IMR-90 (cell line): ENCODE results near the gene VEPH1. TPM values are rescaled to one million over a fixed set of nuclear protein-coding genes. Genes with fewer than 3 reads are reported as not detected.

ENCODE experiments used
- ATAC-seq: fragments of 200-7000 bp; cut with Tn5 transposase; 2 replicates; pipeline ENCODE4 v1.9.1; 2020; ENCODE audit warnings: low read depth, mild to moderate bottlenecking, moderate library complexity
- BruUV-seq: library from RNA; stranded (reverse); fragments of 400-500 nt; replicated peaks from 2 replicates; lab custom pipeline; 2021; lab: Mats Ljungman, UMichigan
- CTCF ChIA-PET: fragments of 300-600 bp; formaldehyde crosslinking; extraction: SDS; loops from one replicate; lab custom pipeline; 2021; ENCODE audit warnings: antibody characterized with exemption; lab: Yijun Ruan, JAX
- POLR2A ChIA-PET: fragments of 300-600 bp; sonication (Branson Sonifier 250); formaldehyde crosslinking; loops from one replicate; lab custom pipeline; 2022; ENCODE audit warnings: antibody characterized with exemption; ENCODE audit not compliant: unreplicated experiment; lab: Charles Lee
- DNase-seq: peaks from one replicate; pipeline ENCODE4 v3.0.0; 2013
- H2AFZ ChIP-seq: replicated peaks from 2 replicates; pipeline ENCODE3; 2013; ENCODE audit warnings: low read length, mild to moderate bottlenecking; ENCODE audit not compliant: poor library complexity
- H2AK5ac ChIP-seq: 2 replicates; pipeline ENCODE4 v1.6.1; 2013; ENCODE audit warnings: low read depth, low read length, inconsistent platforms
- H2AK9ac ChIP-seq: replicated peaks from 2 replicates; pipeline ENCODE3; 2013; ENCODE audit warnings: mild to moderate bottlenecking, low read depth, low read length, moderate library complexity; ENCODE audit not compliant: poor library complexity
- H2BK120ac ChIP-seq: 2 replicates; pipeline ENCODE4 v1.6.1; 2013; ENCODE audit warnings: low read depth, low read length, inconsistent platforms
- H2BK15ac ChIP-seq: 3 replicates; pipeline ENCODE4 v1.6.1; 2013; ENCODE audit warnings: low read depth, low read length, inconsistent platforms
- H2BK20ac ChIP-seq: 2 replicates; pipeline ENCODE4 v1.6.1; 2013; ENCODE audit warnings: low read depth, mild to moderate bottlenecking, inconsistent platforms, low read length, moderate library complexity
- H2BK5ac ChIP-seq: 2 replicates; pipeline ENCODE4 v1.6.1; 2013; ENCODE audit warnings: mild to moderate bottlenecking, low read depth, low read length, inconsistent platforms; ENCODE audit not compliant: poor library complexity, severe bottlenecking
- H3K14ac ChIP-seq: replicated peaks from 2 replicates; pipeline ENCODE4 v1.6.1; 2013; ENCODE audit warnings: low read depth, low read length, inconsistent platforms
- H3K18ac ChIP-seq: 2 replicates; pipeline ENCODE4 v1.6.1; 2013; ENCODE audit warnings: low read depth, low read length, control low read depth
- H3K23ac ChIP-seq: 2 replicates; pipeline ENCODE4 v1.6.1; 2013; ENCODE audit warnings: low read depth, low read length, inconsistent platforms
- H3K27ac ChIP-seq: 2 replicates; pipeline ENCODE4 v1.5.1; 2013; ENCODE audit warnings: mild to moderate bottlenecking, control low read depth, low read length; ENCODE audit not compliant: insufficient read depth
- H3K27me3 ChIP-seq: 2 replicates; pipeline ENCODE4 v1.6.1; 2013; ENCODE audit warnings: low read length; ENCODE audit not compliant: control insufficient read depth, insufficient read depth
- H3K36me3 ChIP-seq: 2 replicates; pipeline ENCODE4 v1.6.1; 2013; ENCODE audit warnings: low read length, mixed read lengths; ENCODE audit not compliant: control insufficient read depth, insufficient read depth
- H3K4ac ChIP-seq: 2 replicates; pipeline ENCODE4 v1.6.1; 2013; ENCODE audit warnings: low read depth, low read length, inconsistent platforms
- H3K4me1 ChIP-seq: 2 replicates; pipeline ENCODE4 v1.6.1; 2013; ENCODE audit warnings: low read length, mixed read lengths; ENCODE audit not compliant: control insufficient read depth, insufficient read depth
- H3K4me2 ChIP-seq: 2 replicates; pipeline ENCODE4 v1.6.1; 2013; ENCODE audit warnings: low read depth, mild to moderate bottlenecking, control low read depth, low read length, moderate library complexity
- H3K4me3 ChIP-seq: 2 replicates; pipeline ENCODE4 v1.5.1; 2013; ENCODE audit warnings: low read depth, mild to moderate bottlenecking, control low read depth, low read length, moderate library complexity; ENCODE audit not compliant: insufficient read depth
- H3K56ac ChIP-seq: 2 replicates; pipeline ENCODE4 v1.6.1; 2013; ENCODE audit warnings: low read length, inconsistent platforms; ENCODE audit not compliant: insufficient read depth; ENCODE audit errors: extremely low read depth
- H3K79me1 ChIP-seq, 2 experiments: 2 replicates each; pipeline ENCODE4 v1.6.1; 2013; ENCODE audit warnings: low read length in 2 of 2, inconsistent platforms in 1 of 2, low read depth in 1 of 2
- H3K9ac ChIP-seq: 2 replicates; pipeline ENCODE4 v1.6.1; 2013; ENCODE audit warnings: low read depth, low read length, control low read depth
- H3K9me1 ChIP-seq: 2 replicates; pipeline ENCODE4 v1.6.1; 2013; ENCODE audit warnings: low read length, inconsistent platforms; ENCODE audit not compliant: insufficient read depth
- H3K9me3 ChIP-seq: 2 replicates; pipeline ENCODE4 v1.6.1; 2013; ENCODE audit warnings: low read length; ENCODE audit not compliant: control insufficient read depth, insufficient read depth
- H4K20me1 ChIP-seq: 2 replicates; pipeline ENCODE4 v1.6.1; 2013; ENCODE audit warnings: low read length, inconsistent platforms; ENCODE audit not compliant: insufficient read depth
- H4K5ac ChIP-seq: 2 replicates; pipeline ENCODE4 v1.6.1; 2013; ENCODE audit warnings: mild to moderate bottlenecking, low read depth, low read length, control low read depth
- H4K8ac ChIP-seq, 2 experiments: 2 replicates each; pipeline ENCODE4 v1.6.1; 2013; ENCODE audit warnings: low read depth in 2 of 2, low read length in 2 of 2, control low read depth in 1 of 2, inconsistent platforms in 1 of 2
- H4K91ac ChIP-seq: 2 replicates; pipeline ENCODE4 v1.6.1; 2013; ENCODE audit warnings: low read depth, low read length, inconsistent platforms; ENCODE audit not compliant: insufficient read depth
- BHLHE40 ChIP-seq: fragments of 150-350 bp; IDR thresholded peaks from 2 replicates; pipeline ENCODE4 v1.6.1; 2016; ENCODE audit warnings: mild to moderate bottlenecking, low read depth, low read length
- CEBPB ChIP-seq: IDR thresholded peaks from 2 replicates; pipeline ENCODE4 v1.6.1; 2012; ENCODE audit warnings: low read depth, low read length, improper control_type of control experiment
- CHD1 ChIP-seq: IDR thresholded peaks from 2 replicates; pipeline ENCODE4 v1.6.1; 2012; ENCODE audit warnings: low read depth, low read length, improper control_type of control experiment
- ELK1 ChIP-seq: fragments of 150-350 bp; IDR thresholded peaks from 2 replicates; pipeline ENCODE4 v1.6.1; 2016; ENCODE audit warnings: low read depth, mild to moderate bottlenecking, low read length, moderate library complexity, borderline replicate concordance
- FOS ChIP-seq: fragments of 150-350 bp; IDR thresholded peaks from 2 replicates; pipeline ENCODE4 v1.6.1; 2016; ENCODE audit warnings: low read depth, low read length
- MAFK ChIP-seq: IDR thresholded peaks from 2 replicates; pipeline ENCODE4 v1.6.1; 2012; ENCODE audit warnings: low read depth, low read length, improper control_type of control experiment
- NFE2L2 ChIP-seq: fragments of 150-350 bp; IDR thresholded peaks from 2 replicates; pipeline ENCODE4 v1.6.1; 2016; ENCODE audit warnings: low read depth, mild to moderate bottlenecking, low read length
- SMC3 ChIP-seq: fragments of 150-350 bp; IDR thresholded peaks from 2 replicates; pipeline ENCODE4 v1.6.1; 2016; ENCODE audit warnings: low read depth, mild to moderate bottlenecking, antibody characterized with exemption, low read length, moderate library complexity
- WGBS, 2 experiments: methylation state at CpG; one replicate each; pipeline versions ENCODE4 v1.1.5 to v1.1.7; 2013; ENCODE audit warnings: missing lambda C conversion rate in 2 of 2; ENCODE audit not compliant: insufficient read length in 1 of 2; ENCODE audit errors: extremely low coverage in 2 of 2; 5-methylcytosine and 5-hydroxymethylcytosine counted together
- dilution Hi-C: fragments of 300-500 bp; cut with HindIII; formaldehyde crosslinking; loops from one replicate; pipeline ENCODE4 v1.14.3; 2018; ENCODE audit warnings: low sequenced_read_pairs; ENCODE audit not compliant: unreplicated experiment
- in situ Hi-C: fragments of 300-500 bp; cut with MboI; formaldehyde crosslinking; loops from 3 replicates; pipeline ENCODE4 v1.14.3; 2019; ENCODE audit warnings: low sequenced_read_pairs, inconsistent platforms, mixed read lengths
- intact Hi-C: fragments of 100-400 bp; cut with micrococcal nuclease; formaldehyde crosslinking; loops from 2 replicates; pipeline ENCODE4 v1.10.0; 2022
- polyA plus RNA-seq, 3 experiments: library from polyadenylated mRNA; depleted of rRNA; stranded (reverse); fragments of >200 nt; gene quantifications; 2 replicates each; pipeline ENCODE4 v1.2.3, GENCODE V29; 2012; ENCODE audit warnings: low replicate concordance in 1 of 3
- total RNA-seq: library from RNA; depleted of rRNA; stranded (reverse); fragments of >200 nt; gene quantifications from 2 replicates; pipeline ENCODE4 v1.2.3, GENCODE V29; 2012

The VEPH1 gene
- total and polyA plus RNA-seq, 2 of the 4 experiments (the other 2 are of a cell fraction): 30.5 to 130 TPM

- intact Hi-C loops: no loop called here
- no peak overlapping the region for H3K23ac ChIP-seq
- H4K8ac ChIP-seq: no peak overlapping the region
- CTCF ChIA-PET: no interaction called here
- H3K18ac ChIP-seq: no peak overlapping the region
- no peaks in the 10 kb centered on the region for H3K9me3 ChIP-seq
- no CpG with 5 or more reads among the region's 1 CpG for WGBS, 2 experiments
- peak overlapping the region; percentile 20 for H2BK5ac ChIP-seq
- H3K27me3 ChIP-seq: no peaks in the 10 kb centered on the region
- H2AFZ ChIP-seq: peak overlapping the region; percentile 69
- DNase-seq (peak; percentile 93), ATAC-seq (peak; percentile 80)
- no peak overlapping the region for H3K4me2 ChIP-seq
- in situ Hi-C loops: no loop called here
- peak overlapping the region; percentile 46 for H3K4ac ChIP-seq
- H4K91ac ChIP-seq: no peak overlapping the region
- peak overlapping the region; percentile 47; the same call in 1 of the 2 replicates for H2BK120ac ChIP-seq
- peak overlapping the region; percentile 70; the same call in 1 of the 3 replicates for H2BK15ac ChIP-seq
- POLR2A ChIA-PET: no interaction called here
- dilution Hi-C loops: no loop called here
- H3K79me1 ChIP-seq: peaks cover 14 to 21% of the 10 kb centered on the region in 2 experiments; a peak in 3 of 4 replicates
- BruUV-seq: no TSS peak
- H2BK20ac ChIP-seq: peak overlapping the region; percentile 14
- no peak overlapping the region for H3K4me3 ChIP-seq
- H4K5ac ChIP-seq: peak overlapping the region; percentile 19; the same call in 1 of the 2 replicates
- no peak overlapping the region for H3K27ac ChIP-seq
- TF ChIP-seq SMC3 (no peak), ELK1 (no peak), CEBPB (peak; percentile 9; the same call in 1 of the 2 replicates), BHLHE40 (no peak), MAFK (peak; percentile 59), CHD1 (no peak), FOS (0 out of 2 replicates have a peak, but pooled peaks have one; percentile 42), NFE2L2 (peak; percentile 82)
- no peak overlapping the region for H3K56ac ChIP-seq
- H2AK9ac ChIP-seq: no peak overlapping the region
- no peak overlapping the region for H3K9ac ChIP-seq
- H3K36me3 ChIP-seq: no peaks in the 10 kb centered on the region
- H2AK5ac ChIP-seq: peak overlapping the region; percentile 54; the same call in 1 of the 2 replicates
- no peaks in the 10 kb centered on the region for H4K20me1 ChIP-seq
- peaks cover 2% of the 10 kb centered on the region; the same call in 1 of the 2 replicates for H3K4me1 ChIP-seq
- H3K9me1 ChIP-seq: no peaks in the 10 kb centered on the region
- no peak overlapping the region for H3K14ac ChIP-seq
These were observed 27.2 kb downstream of the VEPH1 start for GRCh38 chr3:157475921-157476414.
